IMR-90 (cell line): ENCODE data around the gene DLK2. TPM values are rescaled to one million over a fixed set of nuclear protein-coding genes. Genes with fewer than 3 reads are reported as not detected.

Experiments used
- ATAC-seq: fragments of 200-7000 bp; cut with Tn5 transposase; 2 replicates; pipeline ENCODE4 v1.9.1; 2020; ENCODE audit warnings: low read depth, mild to moderate bottlenecking, moderate library complexity
- BruUV-seq: library from RNA; stranded (reverse); fragments of 400-500 nt; replicated peaks from 2 replicates; lab custom pipeline; 2021; lab: Mats Ljungman, UMichigan
- CTCF ChIA-PET: fragments of 300-600 bp; formaldehyde crosslinking; extraction: SDS; loops from one replicate; lab custom pipeline; 2021; ENCODE audit warnings: antibody characterized with exemption; lab: Yijun Ruan, JAX
- POLR2A ChIA-PET: fragments of 300-600 bp; sonication (Branson Sonifier 250); formaldehyde crosslinking; loops from one replicate; lab custom pipeline; 2022; ENCODE audit warnings: antibody characterized with exemption; ENCODE audit not compliant: unreplicated experiment; lab: Charles Lee
- DNase-seq: peaks from one replicate; pipeline ENCODE4 v3.0.0; 2013
- H2AFZ ChIP-seq: replicated peaks from 2 replicates; pipeline ENCODE3; 2013; ENCODE audit warnings: low read length, mild to moderate bottlenecking; ENCODE audit not compliant: poor library complexity
- H2AK5ac ChIP-seq: 2 replicates; pipeline ENCODE4 v1.6.1; 2013; ENCODE audit warnings: low read depth, low read length, inconsistent platforms
- H2AK9ac ChIP-seq: replicated peaks from 2 replicates; pipeline ENCODE3; 2013; ENCODE audit warnings: mild to moderate bottlenecking, low read depth, low read length, moderate library complexity; ENCODE audit not compliant: poor library complexity
- H2BK120ac ChIP-seq: 2 replicates; pipeline ENCODE4 v1.6.1; 2013; ENCODE audit warnings: low read depth, low read length, inconsistent platforms
- H2BK15ac ChIP-seq: 3 replicates; pipeline ENCODE4 v1.6.1; 2013; ENCODE audit warnings: low read depth, low read length, inconsistent platforms
- H2BK20ac ChIP-seq: 2 replicates; pipeline ENCODE4 v1.6.1; 2013; ENCODE audit warnings: low read depth, mild to moderate bottlenecking, inconsistent platforms, low read length, moderate library complexity
- H2BK5ac ChIP-seq: 2 replicates; pipeline ENCODE4 v1.6.1; 2013; ENCODE audit warnings: mild to moderate bottlenecking, low read depth, low read length, inconsistent platforms; ENCODE audit not compliant: poor library complexity, severe bottlenecking
- H3K14ac ChIP-seq: replicated peaks from 2 replicates; pipeline ENCODE4 v1.6.1; 2013; ENCODE audit warnings: low read depth, low read length, inconsistent platforms
- H3K18ac ChIP-seq: 2 replicates; pipeline ENCODE4 v1.6.1; 2013; ENCODE audit warnings: low read depth, low read length, control low read depth
- H3K23ac ChIP-seq: 2 replicates; pipeline ENCODE4 v1.6.1; 2013; ENCODE audit warnings: low read depth, low read length, inconsistent platforms
- H3K27ac ChIP-seq: 2 replicates; pipeline ENCODE4 v1.5.1; 2013; ENCODE audit warnings: mild to moderate bottlenecking, control low read depth, low read length; ENCODE audit not compliant: insufficient read depth
- H3K27me3 ChIP-seq: 2 replicates; pipeline ENCODE4 v1.6.1; 2013; ENCODE audit warnings: low read length; ENCODE audit not compliant: control insufficient read depth, insufficient read depth
- H3K36me3 ChIP-seq: 2 replicates; pipeline ENCODE4 v1.6.1; 2013; ENCODE audit warnings: low read length, mixed read lengths; ENCODE audit not compliant: control insufficient read depth, insufficient read depth
- H3K4ac ChIP-seq: 2 replicates; pipeline ENCODE4 v1.6.1; 2013; ENCODE audit warnings: low read depth, low read length, inconsistent platforms
- H3K4me1 ChIP-seq: 2 replicates; pipeline ENCODE4 v1.6.1; 2013; ENCODE audit warnings: low read length, mixed read lengths; ENCODE audit not compliant: control insufficient read depth, insufficient read depth
- H3K4me2 ChIP-seq: 2 replicates; pipeline ENCODE4 v1.6.1; 2013; ENCODE audit warnings: low read depth, mild to moderate bottlenecking, control low read depth, low read length, moderate library complexity
- H3K4me3 ChIP-seq: 2 replicates; pipeline ENCODE4 v1.5.1; 2013; ENCODE audit warnings: low read depth, mild to moderate bottlenecking, control low read depth, low read length, moderate library complexity; ENCODE audit not compliant: insufficient read depth
- H3K56ac ChIP-seq: 2 replicates; pipeline ENCODE4 v1.6.1; 2013; ENCODE audit warnings: low read length, inconsistent platforms; ENCODE audit not compliant: insufficient read depth; ENCODE audit errors: extremely low read depth
- H3K79me1 ChIP-seq, 2 experiments: 2 replicates each; pipeline ENCODE4 v1.6.1; 2013; ENCODE audit warnings: low read length in 2 of 2, inconsistent platforms in 1 of 2, low read depth in 1 of 2
- H3K9ac ChIP-seq: 2 replicates; pipeline ENCODE4 v1.6.1; 2013; ENCODE audit warnings: low read depth, low read length, control low read depth
- H3K9me1 ChIP-seq: 2 replicates; pipeline ENCODE4 v1.6.1; 2013; ENCODE audit warnings: low read length, inconsistent platforms; ENCODE audit not compliant: insufficient read depth
- H3K9me3 ChIP-seq: 2 replicates; pipeline ENCODE4 v1.6.1; 2013; ENCODE audit warnings: low read length; ENCODE audit not compliant: control insufficient read depth, insufficient read depth
- H4K20me1 ChIP-seq: 2 replicates; pipeline ENCODE4 v1.6.1; 2013; ENCODE audit warnings: low read length, inconsistent platforms; ENCODE audit not compliant: insufficient read depth
- H4K5ac ChIP-seq: 2 replicates; pipeline ENCODE4 v1.6.1; 2013; ENCODE audit warnings: mild to moderate bottlenecking, low read depth, low read length, control low read depth
- H4K8ac ChIP-seq, 2 experiments: 2 replicates each; pipeline ENCODE4 v1.6.1; 2013; ENCODE audit warnings: low read depth in 2 of 2, low read length in 2 of 2, control low read depth in 1 of 2, inconsistent platforms in 1 of 2
- H4K91ac ChIP-seq: 2 replicates; pipeline ENCODE4 v1.6.1; 2013; ENCODE audit warnings: low read depth, low read length, inconsistent platforms; ENCODE audit not compliant: insufficient read depth
- CTCF ChIP-seq: conservative IDR thresholded peaks from 2 replicates; pipeline ENCODE4 v1.5.1; 2012; ENCODE audit warnings: mild to moderate bottlenecking, low read depth, low read length, improper control_type of control experiment
- FOS ChIP-seq: fragments of 150-350 bp; IDR thresholded peaks from 2 replicates; pipeline ENCODE4 v1.6.1; 2016; ENCODE audit warnings: low read depth, low read length
- MAFK ChIP-seq: IDR thresholded peaks from 2 replicates; pipeline ENCODE4 v1.6.1; 2012; ENCODE audit warnings: low read depth, low read length, improper control_type of control experiment
- MAZ ChIP-seq: IDR thresholded peaks from 2 replicates; pipeline ENCODE4 v1.6.1; 2012; ENCODE audit warnings: low read depth, mild to moderate bottlenecking, low read length, improper control_type of control experiment, moderate library complexity, borderline replicate concordance
- NFE2L2 ChIP-seq: fragments of 150-350 bp; IDR thresholded peaks from 2 replicates; pipeline ENCODE4 v1.6.1; 2016; ENCODE audit warnings: low read depth, mild to moderate bottlenecking, low read length
- RAD21 ChIP-seq: IDR thresholded peaks from 2 replicates; pipeline ENCODE4 v1.6.1; 2012; ENCODE audit warnings: low read length, improper control_type of control experiment
- RCOR1 ChIP-seq: IDR thresholded peaks from 2 replicates; pipeline ENCODE4 v1.6.1; 2012; ENCODE audit warnings: mild to moderate bottlenecking, low read length, improper control_type of control experiment; ENCODE audit not compliant: insufficient replicate concordance
- RFX5 ChIP-seq: IDR thresholded peaks from 2 replicates; pipeline ENCODE4 v1.8.0; 2012; ENCODE audit warnings: low read depth, mild to moderate bottlenecking, low read length, moderate library complexity
- SMC3 ChIP-seq: fragments of 150-350 bp; IDR thresholded peaks from 2 replicates; pipeline ENCODE4 v1.6.1; 2016; ENCODE audit warnings: low read depth, mild to moderate bottlenecking, antibody characterized with exemption, low read length, moderate library complexity
- USF2 ChIP-seq: fragments of 150-350 bp; IDR thresholded peaks from 2 replicates; pipeline ENCODE4 v1.6.1; 2017; ENCODE audit warnings: mild to moderate bottlenecking, antibody characterized with exemption, low read length, low read depth
- WGBS, 2 experiments: methylation state at CpG; one replicate each; pipeline versions ENCODE4 v1.1.5 to v1.1.7; 2013; ENCODE audit warnings: missing lambda C conversion rate in 2 of 2; ENCODE audit not compliant: insufficient read length in 1 of 2; ENCODE audit errors: extremely low coverage in 2 of 2; 5-methylcytosine and 5-hydroxymethylcytosine counted together
- dilution Hi-C: fragments of 300-500 bp; cut with HindIII; formaldehyde crosslinking; loops from one replicate; pipeline ENCODE4 v1.14.3; 2018; ENCODE audit warnings: low sequenced_read_pairs; ENCODE audit not compliant: unreplicated experiment
- in situ Hi-C: fragments of 300-500 bp; cut with MboI; formaldehyde crosslinking; loops from 3 replicates; pipeline ENCODE4 v1.14.3; 2019; ENCODE audit warnings: low sequenced_read_pairs, inconsistent platforms, mixed read lengths
- intact Hi-C: fragments of 100-400 bp; cut with micrococcal nuclease; formaldehyde crosslinking; loops from 2 replicates; pipeline ENCODE4 v1.10.0; 2022
- polyA plus RNA-seq, 3 experiments: library from polyadenylated mRNA; depleted of rRNA; stranded (reverse); fragments of >200 nt; gene quantifications; 2 replicates each; pipeline ENCODE4 v1.2.3, GENCODE V29; 2012; ENCODE audit warnings: low replicate concordance in 1 of 3
- total RNA-seq: library from RNA; depleted of rRNA; stranded (reverse); fragments of >200 nt; gene quantifications from 2 replicates; pipeline ENCODE4 v1.2.3, GENCODE V29; 2012

DLK2 gene
- total and polyA plus RNA-seq, 2 of the 4 experiments (the other 2 are of a cell fraction): 0.90 to 2.8 TPM

DNA sequence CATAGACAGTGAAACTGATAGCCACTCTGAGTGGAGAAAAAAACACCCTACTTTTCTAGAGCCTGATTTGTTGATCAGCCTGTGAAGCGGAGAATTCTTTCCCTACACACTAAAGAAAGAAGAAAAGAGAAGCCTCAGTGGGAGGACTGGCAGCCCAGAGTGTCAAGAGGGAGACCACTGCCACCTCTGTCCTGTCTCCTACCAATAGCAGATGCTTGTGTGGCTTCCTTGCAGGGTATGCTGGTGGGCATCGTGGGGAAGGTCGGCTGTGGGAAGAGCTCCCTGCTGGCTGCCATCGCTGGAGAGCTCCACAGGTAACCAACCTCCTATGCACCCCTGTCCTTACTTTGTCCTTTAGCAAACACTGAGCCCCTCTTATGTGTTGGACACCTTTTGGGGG lies 17.6 kb downstream of the DLK2 start:
- CTCF ChIA-PET: no interaction called here
- Histone ChIP-seq H4K20me1 (no peaks in the 10 kb centered on the region; the same call in 1 of the 2 replicates), H2BK20ac (no peak overlapping the region), H2AK9ac (no peak overlapping the region), H3K4me1 (peaks cover 16% of the 10 kb centered on the region), H2BK15ac (no peak overlapping the region), H3K56ac (no peak overlapping the region), H3K14ac (no peak overlapping the region), H3K4me2 (no peak overlapping the region), H3K79me1 (peaks cover 0 to 2% of the 10 kb centered on the region in 2 experiments; a peak in 1 of 4 replicates), H4K8ac (no peak overlapping the region), H3K9ac (no peak overlapping the region), H3K4me3 (no peak overlapping the region), H3K27ac (no peak overlapping the region; the same call in 1 of the 2 replicates), H4K5ac (no peak overlapping the region; the same call in 1 of the 2 replicates), H3K9me1 (peaks cover 18% of the 10 kb centered on the region; the same call in 1 of the 2 replicates), H2AFZ (peak overlapping the region; percentile 14), H3K9me3 (no peaks in the 10 kb centered on the region), H3K18ac (no peak overlapping the region), H3K36me3 (peaks cover 20% of the 10 kb centered on the region), H4K91ac (no peak overlapping the region), H2BK5ac (no peak overlapping the region), H3K4ac (no peak overlapping the region), H2AK5ac (no peak overlapping the region), H2BK120ac (no peak overlapping the region), H3K23ac (0 out of 2 replicates have a peak overlapping the region, but pooled peaks have one; percentile 13), H3K27me3 (no peaks in the 10 kb centered on the region)
- DNase-seq (no peak), ATAC-seq (no peak)
- intact Hi-C loops (no loop called here), in situ Hi-C loops (no loop called here), dilution Hi-C loops (no loop called here)
- POLR2A ChIA-PET: no interaction called here
- BruUV-seq: no TSS peak
- TF ChIP-seq RAD21 (no peak), MAZ (no peak), NFE2L2 (no peak), FOS (no peak), MAFK (no peak), RFX5 (no peak), USF2 (no peak), SMC3 (no peak), CTCF (no peak), RCOR1 (no peak)
- no CpG with 5 or more reads among the region's 4 CpGs for WGBS, 2 experiments
